Liver (tissue), 3 donors: ENCODE measurements around the gene NAIF1.

ENCODE experiments used
- CTCF ChIP-seq: fragments of 150-350 bp; IDR thresholded peaks from 2 replicates; pipeline ENCODE4 v1.5.1; 2017; ENCODE audit warnings: improper control_type of control experiment, low read depth, low read length; ENCODE audit not compliant: missing input control
- RAD21 ChIP-seq, 2 donors: IDR thresholded peaks; 2 replicates each; pipeline ENCODE4 v1.6.1; 2016; ENCODE audit warnings: antibody characterized with exemption in 2 of 2, mild to moderate bottlenecking in 2 of 2
- ZBTB33 ChIP-seq: IDR thresholded peaks from 2 replicates; pipeline ENCODE4 v1.6.1; 2016; ENCODE audit warnings: antibody characterized with exemption
- TF ChIP-seq, protein P1 (sequence below): IDR thresholded peaks from 2 replicates; pipeline ENCODE4 v1.6.1; 2016; ENCODE audit warnings: antibody characterized with exemption, mild to moderate bottlenecking
- donor health status: healthy.
- donor health status: healthy.

DNA sequence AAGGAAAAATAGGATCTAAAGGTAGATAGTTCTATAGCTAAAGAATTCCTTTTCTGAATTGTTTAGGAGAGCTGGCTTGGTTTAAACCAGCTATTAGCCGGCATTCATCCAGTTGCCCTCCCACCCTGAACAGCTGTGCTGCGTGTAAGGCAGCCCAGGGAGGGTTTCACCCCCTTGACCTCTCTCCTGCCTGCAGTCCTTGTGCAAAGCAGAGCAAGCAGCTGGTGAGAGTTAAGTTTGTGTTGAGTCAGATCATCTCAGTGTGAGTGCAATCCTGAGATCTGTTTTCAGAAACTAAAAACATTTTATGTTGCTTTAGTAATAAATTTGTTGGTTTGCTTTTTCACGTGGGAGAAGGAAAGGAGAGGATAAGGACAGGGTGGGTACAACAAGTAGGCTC is 13.9 kb upstream of the NAIF1 start:
- TF ChIP-seq, protein P1, sequence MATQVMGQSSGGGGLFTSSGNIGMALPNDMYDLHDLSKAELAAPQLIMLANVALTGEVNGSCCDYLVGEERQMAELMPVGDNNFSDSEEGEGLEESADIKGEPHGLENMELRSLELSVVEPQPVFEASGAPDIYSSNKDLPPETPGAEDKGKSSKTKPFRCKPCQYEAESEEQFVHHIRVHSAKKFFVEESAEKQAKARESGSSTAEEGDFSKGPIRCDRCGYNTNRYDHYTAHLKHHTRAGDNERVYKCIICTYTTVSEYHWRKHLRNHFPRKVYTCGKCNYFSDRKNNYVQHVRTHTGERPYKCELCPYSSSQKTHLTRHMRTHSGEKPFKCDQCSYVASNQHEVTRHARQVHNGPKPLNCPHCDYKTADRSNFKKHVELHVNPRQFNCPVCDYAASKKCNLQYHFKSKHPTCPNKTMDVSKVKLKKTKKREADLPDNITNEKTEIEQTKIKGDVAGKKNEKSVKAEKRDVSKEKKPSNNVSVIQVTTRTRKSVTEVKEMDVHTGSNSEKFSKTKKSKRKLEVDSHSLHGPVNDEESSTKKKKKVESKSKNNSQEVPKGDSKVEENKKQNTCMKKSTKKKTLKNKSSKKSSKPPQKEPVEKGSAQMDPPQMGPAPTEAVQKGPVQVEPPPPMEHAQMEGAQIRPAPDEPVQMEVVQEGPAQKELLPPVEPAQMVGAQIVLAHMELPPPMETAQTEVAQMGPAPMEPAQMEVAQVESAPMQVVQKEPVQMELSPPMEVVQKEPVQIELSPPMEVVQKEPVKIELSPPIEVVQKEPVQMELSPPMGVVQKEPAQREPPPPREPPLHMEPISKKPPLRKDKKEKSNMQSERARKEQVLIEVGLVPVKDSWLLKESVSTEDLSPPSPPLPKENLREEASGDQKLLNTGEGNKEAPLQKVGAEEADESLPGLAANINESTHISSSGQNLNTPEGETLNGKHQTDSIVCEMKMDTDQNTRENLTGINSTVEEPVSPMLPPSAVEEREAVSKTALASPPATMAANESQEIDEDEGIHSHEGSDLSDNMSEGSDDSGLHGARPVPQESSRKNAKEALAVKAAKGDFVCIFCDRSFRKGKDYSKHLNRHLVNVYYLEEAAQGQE = no peak
- no peak for TF ChIP-seq CTCF
- no peak for TF ChIP-seq RAD21 (IDR thresholded peaks at IDR 0.05)
- TF ChIP-seq ZBTB33 = no peak
